Measurements from ENCODE around the gene JADE1.

The JADE1 gene

GRCh38 chr4:128830906-128831503 is 21.5 kb downstream of the JADE1 start:
- Histone ChIP-seq H3K9me3 (ENCODE audit: control insufficient read depth, insufficient read depth, low read depth, low read length) (no peaks in the 10 kb centered on the region), H3K4me1 (ENCODE audit: control insufficient read depth, insufficient read depth, low read length) (peaks cover 16% of the 10 kb centered on the region), H3K27ac (ENCODE audit: extremely low read depth, low read depth, low read length) (no peak overlapping the region), H3K36me3 (ENCODE audit: control insufficient read depth in 2 of 2, insufficient read depth in 1 of 2, low read length in 2 of 2) (peaks cover 0 to 27% of the 10 kb centered on the region in 2 experiments; a peak in 1 of 3 replicates), H3K4me3 (ENCODE audit: low read depth, low read length) (no peak overlapping the region)
- TF ChIP-seq ZNF623 (tag by site-specific recombination; IDR thresholded peaks at IDR 0.05) (no peak), ZNF488 (tag by site-specific recombination; IDR thresholded peaks at IDR 0.05) (no peak), ZNF140 (tag by site-specific recombination; IDR thresholded peaks at IDR 0.05) (no peak), INSM2 (tag by site-specific recombination; IDR thresholded peaks at IDR 0.05) (no peak), ZNF19 (tag by site-specific recombination; IDR thresholded peaks at IDR 0.05; ENCODE audit: low read depth) (no peak), EGR2 (tag by site-specific recombination; IDR thresholded peaks at IDR 0.05; ENCODE audit: low read depth) (no peak), ZNF280D (tag by site-specific recombination; IDR thresholded peaks at IDR 0.05) (no peak), HIC1 (tag by site-specific recombination; IDR thresholded peaks at IDR 0.05) (no peak), RBAK (tag by site-specific recombination; IDR thresholded peaks at IDR 0.05) (no peak), YY2 (tag by site-specific recombination; IDR thresholded peaks at IDR 0.05) (no peak), ZNF521 (tag by site-specific recombination; IDR thresholded peaks at IDR 0.05) (no peak), BCL6B (tag by site-specific recombination; IDR thresholded peaks at IDR 0.05) (no peak), ZNF585B (tag by site-specific recombination; IDR thresholded peaks at IDR 0.05) (no peak)
- ChIA-PET CTCF (interaction anchor here (0.6 to 0.7 kb wide), 2 partner anchors 18 to 32 kb away, joined by 3 read pairs; no protein-coding TSS in a partner anchor), POLR2A (interaction anchor here (0.7 kb wide), 1 partner anchor 19 kb away, joined by 4 read pairs; no protein-coding TSS in a partner anchor)

GRCh38 chr4:128831531-128832242 is 22.2 kb downstream of the JADE1 start:
- POLR2A ChIA-PET: no interaction called here
- Histone ChIP-seq H3K36me3 (ENCODE audit: control insufficient read depth in 2 of 2, insufficient read depth in 1 of 2, low read length in 2 of 2) (peaks cover 0 to 27% of the 10 kb centered on the region in 2 experiments; a peak in 1 of 3 replicates), H3K27ac (ENCODE audit: extremely low read depth, low read depth, low read length) (no peak overlapping the region), H3K4me1 (ENCODE audit: control insufficient read depth, insufficient read depth, low read length) (peaks cover 16% of the 10 kb centered on the region), H3K4me3 (ENCODE audit: low read depth, low read length) (no peak overlapping the region), H3K9me3 (ENCODE audit: control insufficient read depth, insufficient read depth, low read depth, low read length) (no peaks in the 10 kb centered on the region)
- CTCF ChIA-PET: interaction anchor here (0.6 kb wide), 1 partner anchor 19 kb away, joined by 3 read pairs; no protein-coding TSS in a partner anchor
- TF ChIP-seq FEZF1 (tag by site-specific recombination; IDR thresholded peaks at IDR 0.05) (peak; percentile 85), INSM2 (tag by site-specific recombination; IDR thresholded peaks at IDR 0.05) (no peak), ZNF211 (tag by site-specific recombination; IDR thresholded peaks at IDR 0.05; ENCODE audit: low read depth) (no peak), IKZF3 (tag by site-specific recombination; IDR thresholded peaks at IDR 0.05) (0 out of 2 replicates have a peak, but pooled peaks have one; percentile 9), ZNF843 (tag by site-specific recombination; IDR thresholded peaks at IDR 0.05) (peak; percentile 68), PRDM6 (tag by site-specific recombination; IDR thresholded peaks at IDR 0.05) (peak; percentile 46), OVOL3 (tag by site-specific recombination; IDR thresholded peaks at IDR 0.05) (peak; percentile 33; the same call in 1 of the 2 replicates)

Measured in HEK293 (cell line).